Measurements from ENCODE around the gene SLC7A7. TPM values are rescaled to one million over a fixed set of nuclear protein-coding genes. Genes with fewer than 3 reads are reported as not detected.
A peak's percentile ranks its signal among the peaks of the same experiment; 100 is the strongest.

The SLC7A7 gene
- total and polyA plus RNA-seq, 10 of the 15 experiments (the other 5 are each of a cell fraction or from before 2014, with no cell fraction given), result 27.8 to 79.2 (median 50.8) TPM

DNA sequence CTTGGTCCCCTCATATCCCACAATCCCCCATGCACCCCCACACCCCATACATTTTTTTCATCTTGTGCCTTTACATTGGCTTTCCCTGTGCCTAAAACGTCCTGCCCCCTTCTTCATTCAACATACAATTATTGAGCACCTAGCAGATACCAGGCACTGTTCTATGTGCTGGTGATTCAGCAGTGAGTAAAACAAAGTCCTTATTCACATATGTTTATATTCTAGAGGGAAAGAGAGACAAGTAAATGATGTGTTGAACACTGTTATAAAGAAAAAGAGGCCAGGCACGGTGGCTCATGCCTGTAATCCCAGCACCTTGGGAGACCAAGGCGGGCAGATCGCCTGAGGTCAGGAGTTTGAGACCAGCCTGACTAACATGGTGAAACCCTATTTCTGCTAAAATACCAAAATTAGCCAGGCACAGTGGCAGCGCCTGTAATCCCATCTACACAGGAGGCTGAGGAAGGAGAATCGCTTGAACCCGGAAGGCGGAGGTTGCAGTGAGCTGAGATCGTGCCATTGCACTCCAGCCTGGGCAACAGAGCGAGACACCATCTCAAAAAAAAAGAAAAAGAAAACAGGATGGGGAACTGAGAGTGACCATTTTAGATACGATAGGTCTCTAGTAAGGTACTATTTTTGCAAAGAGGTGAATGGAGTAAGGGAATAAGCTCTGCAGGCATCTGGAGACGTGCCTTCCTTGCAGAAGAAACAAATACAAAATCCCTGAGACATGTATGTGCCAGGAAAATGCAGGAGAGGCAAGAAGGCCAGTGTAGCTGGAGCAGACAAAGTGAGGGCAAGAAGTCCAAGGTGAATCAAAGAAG, 12.2 kb downstream of the SLC7A7 start (continued):
- TF ChIP-seq, protein P1, sequence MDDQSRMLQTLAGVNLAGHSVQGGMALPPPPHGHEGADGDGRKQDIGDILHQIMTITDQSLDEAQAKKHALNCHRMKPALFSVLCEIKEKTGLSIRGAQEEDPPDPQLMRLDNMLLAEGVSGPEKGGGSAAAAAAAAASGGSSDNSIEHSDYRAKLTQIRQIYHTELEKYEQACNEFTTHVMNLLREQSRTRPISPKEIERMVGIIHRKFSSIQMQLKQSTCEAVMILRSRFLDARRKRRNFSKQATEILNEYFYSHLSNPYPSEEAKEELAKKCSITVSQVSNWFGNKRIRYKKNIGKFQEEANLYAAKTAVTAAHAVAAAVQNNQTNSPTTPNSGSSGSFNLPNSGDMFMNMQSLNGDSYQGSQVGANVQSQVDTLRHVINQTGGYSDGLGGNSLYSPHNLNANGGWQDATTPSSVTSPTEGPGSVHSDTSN (IDR thresholded peaks at IDR 0.05; ENCODE audit: insufficient replicate concordance, low read depth, low read length), result no peak
- TF ChIP-seq, protein P2, sequence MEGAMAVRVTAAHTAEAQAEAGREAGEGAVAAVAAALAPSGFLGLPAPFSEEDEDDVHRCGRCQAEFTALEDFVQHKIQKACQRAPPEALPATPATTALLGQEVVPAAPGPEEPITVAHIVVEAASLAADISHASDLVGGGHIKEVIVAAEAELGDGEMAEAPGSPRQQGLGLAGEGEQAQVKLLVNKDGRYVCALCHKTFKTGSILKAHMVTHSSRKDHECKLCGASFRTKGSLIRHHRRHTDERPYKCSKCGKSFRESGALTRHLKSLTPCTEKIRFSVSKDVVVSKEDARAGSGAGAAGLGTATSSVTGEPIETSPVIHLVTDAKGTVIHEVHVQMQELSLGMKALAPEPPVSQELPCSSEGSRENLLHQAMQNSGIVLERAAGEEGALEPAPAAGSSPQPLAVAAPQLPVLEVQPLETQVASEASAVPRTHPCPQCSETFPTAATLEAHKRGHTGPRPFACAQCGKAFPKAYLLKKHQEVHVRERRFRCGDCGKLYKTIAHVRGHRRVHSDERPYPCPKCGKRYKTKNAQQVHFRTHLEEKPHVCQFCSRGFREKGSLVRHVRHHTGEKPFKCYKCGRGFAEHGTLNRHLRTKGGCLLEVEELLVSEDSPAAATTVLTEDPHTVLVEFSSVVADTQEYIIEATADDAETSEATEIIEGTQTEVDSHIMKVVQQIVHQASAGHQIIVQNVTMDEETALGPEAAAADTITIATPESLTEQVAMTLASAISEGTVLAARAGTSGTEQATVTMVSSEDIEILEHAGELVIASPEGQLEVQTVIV (IDR thresholded peaks at IDR 0.05; ENCODE audit: borderline replicate concordance, partially characterized antibody), result peak; percentile 45
- no peak for TF ChIP-seq FOS (IDR thresholded peaks at IDR 0.05; ENCODE audit: borderline replicate concordance, extremely low read depth, insufficient read length)
- no peak for TF ChIP-seq RCOR1 (conservative IDR thresholded peaks at IDR 0.05; ENCODE audit: low read depth, low read length)
- no peak for TF ChIP-seq SREBF2 (IDR thresholded peaks at IDR 0.05; ENCODE audit: low read length)
- TF ChIP-seq, protein P3, sequence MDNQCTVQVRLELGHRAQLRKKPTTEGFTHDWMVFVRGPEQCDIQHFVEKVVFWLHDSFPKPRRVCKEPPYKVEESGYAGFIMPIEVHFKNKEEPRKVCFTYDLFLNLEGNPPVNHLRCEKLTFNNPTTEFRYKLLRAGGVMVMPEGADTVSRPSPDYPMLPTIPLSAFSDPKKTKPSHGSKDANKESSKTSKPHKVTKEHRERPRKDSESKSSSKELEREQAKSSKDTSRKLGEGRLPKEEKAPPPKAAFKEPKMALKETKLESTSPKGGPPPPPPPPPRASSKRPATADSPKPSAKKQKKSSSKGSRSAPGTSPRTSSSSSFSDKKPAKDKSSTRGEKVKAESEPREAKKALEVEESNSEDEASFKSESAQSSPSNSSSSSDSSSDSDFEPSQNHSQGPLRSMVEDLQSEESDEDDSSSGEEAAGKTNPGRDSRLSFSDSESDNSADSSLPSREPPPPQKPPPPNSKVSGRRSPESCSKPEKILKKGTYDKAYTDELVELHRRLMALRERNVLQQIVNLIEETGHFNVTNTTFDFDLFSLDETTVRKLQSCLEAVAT (IDR thresholded peaks at IDR 0.05), result peak; percentile 84; the same call in 1 of the 2 replicates
- TF ChIP-seq NFXL1 (IDR thresholded peaks at IDR 0.05; ENCODE audit: borderline replicate concordance), result no peak
- TF ChIP-seq ZNF207 (IDR thresholded peaks at IDR 0.05; ENCODE audit: borderline replicate concordance), result no peak
- no peak for TF ChIP-seq BRCA1 (IDR thresholded peaks at IDR 0.05; ENCODE audit: low read depth, low read length)
- no peak for TF ChIP-seq SREBF1 (IDR thresholded peaks at IDR 0.05; ENCODE audit: low read length)
- TF ChIP-seq, protein P4, sequence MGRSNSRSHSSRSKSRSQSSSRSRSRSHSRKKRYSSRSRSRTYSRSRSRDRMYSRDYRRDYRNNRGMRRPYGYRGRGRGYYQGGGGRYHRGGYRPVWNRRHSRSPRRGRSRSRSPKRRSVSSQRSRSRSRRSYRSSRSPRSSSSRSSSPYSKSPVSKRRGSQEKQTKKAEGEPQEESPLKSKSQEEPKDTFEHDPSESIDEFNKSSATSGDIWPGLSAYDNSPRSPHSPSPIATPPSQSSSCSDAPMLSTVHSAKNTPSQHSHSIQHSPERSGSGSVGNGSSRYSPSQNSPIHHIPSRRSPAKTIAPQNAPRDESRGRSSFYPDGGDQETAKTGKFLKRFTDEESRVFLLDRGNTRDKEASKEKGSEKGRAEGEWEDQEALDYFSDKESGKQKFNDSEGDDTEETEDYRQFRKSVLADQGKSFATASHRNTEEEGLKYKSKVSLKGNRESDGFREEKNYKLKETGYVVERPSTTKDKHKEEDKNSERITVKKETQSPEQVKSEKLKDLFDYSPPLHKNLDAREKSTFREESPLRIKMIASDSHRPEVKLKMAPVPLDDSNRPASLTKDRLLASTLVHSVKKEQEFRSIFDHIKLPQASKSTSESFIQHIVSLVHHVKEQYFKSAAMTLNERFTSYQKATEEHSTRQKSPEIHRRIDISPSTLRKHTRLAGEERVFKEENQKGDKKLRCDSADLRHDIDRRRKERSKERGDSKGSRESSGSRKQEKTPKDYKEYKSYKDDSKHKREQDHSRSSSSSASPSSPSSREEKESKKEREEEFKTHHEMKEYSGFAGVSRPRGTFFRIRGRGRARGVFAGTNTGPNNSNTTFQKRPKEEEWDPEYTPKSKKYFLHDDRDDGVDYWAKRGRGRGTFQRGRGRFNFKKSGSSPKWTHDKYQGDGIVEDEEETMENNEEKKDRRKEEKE (IDR thresholded peaks at IDR 0.05), result no peak
- TF ChIP-seq BACH1 (IDR thresholded peaks at IDR 0.05; ENCODE audit: borderline replicate concordance), result no peak
- TF ChIP-seq SMAD1 (IDR thresholded peaks at IDR 0.05; ENCODE audit: low read depth, partially characterized antibody), result peak; percentile 14
- no peak; the same call in 1 of the 2 replicates for TF ChIP-seq NR2F1 (conservative IDR thresholded peaks at IDR 0.05)
- no peak for TF ChIP-seq MXI1 (IDR thresholded peaks at IDR 0.05; ENCODE audit: low read depth, low read length)
- TF ChIP-seq HDAC2 (IDR thresholded peaks at IDR 0.05), result no peak
- no peak for TF ChIP-seq TAF1 (IDR thresholded peaks at IDR 0.05; ENCODE audit: borderline replicate concordance, low read depth, low read length)
- TF ChIP-seq, protein P5, sequence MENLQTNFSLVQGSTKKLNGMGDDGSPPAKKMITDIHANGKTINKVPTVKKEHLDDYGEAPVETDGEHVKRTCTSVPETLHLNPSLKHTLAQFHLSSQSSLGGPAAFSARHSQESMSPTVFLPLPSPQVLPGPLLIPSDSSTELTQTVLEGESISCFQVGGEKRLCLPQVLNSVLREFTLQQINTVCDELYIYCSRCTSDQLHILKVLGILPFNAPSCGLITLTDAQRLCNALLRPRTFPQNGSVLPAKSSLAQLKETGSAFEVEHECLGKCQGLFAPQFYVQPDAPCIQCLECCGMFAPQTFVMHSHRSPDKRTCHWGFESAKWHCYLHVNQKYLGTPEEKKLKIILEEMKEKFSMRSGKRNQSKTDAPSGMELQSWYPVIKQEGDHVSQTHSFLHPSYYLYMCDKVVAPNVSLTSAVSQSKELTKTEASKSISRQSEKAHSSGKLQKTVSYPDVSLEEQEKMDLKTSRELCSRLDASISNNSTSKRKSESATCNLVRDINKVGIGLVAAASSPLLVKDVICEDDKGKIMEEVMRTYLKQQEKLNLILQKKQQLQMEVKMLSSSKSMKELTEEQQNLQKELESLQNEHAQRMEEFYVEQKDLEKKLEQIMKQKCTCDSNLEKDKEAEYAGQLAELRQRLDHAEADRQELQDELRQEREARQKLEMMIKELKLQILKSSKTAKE (IDR thresholded peaks at IDR 0.05; ENCODE audit: low read depth, poor library complexity, severe bottlenecking), result peak; percentile 29
- no peak for TF ChIP-seq ESRRA (IDR thresholded peaks at IDR 0.05; ENCODE audit: low read length)
- TF ChIP-seq POLR2AphosphoS2 (IDR thresholded peaks at IDR 0.05; ENCODE audit: low read depth, low read length), result no peak

Measured in GM12878 (cell line).